ENCODE measurements around the gene PHACTR1.
"Not testable (repeated sequence)": the region's sequence is repeated elsewhere in the genome, so short reads cannot be mapped to it uniquely, and the experiment has no call there.

Gene PHACTR1
- total RNA-seq: 0.21 to 0.24 reads per million in 2 donors

DNA sequence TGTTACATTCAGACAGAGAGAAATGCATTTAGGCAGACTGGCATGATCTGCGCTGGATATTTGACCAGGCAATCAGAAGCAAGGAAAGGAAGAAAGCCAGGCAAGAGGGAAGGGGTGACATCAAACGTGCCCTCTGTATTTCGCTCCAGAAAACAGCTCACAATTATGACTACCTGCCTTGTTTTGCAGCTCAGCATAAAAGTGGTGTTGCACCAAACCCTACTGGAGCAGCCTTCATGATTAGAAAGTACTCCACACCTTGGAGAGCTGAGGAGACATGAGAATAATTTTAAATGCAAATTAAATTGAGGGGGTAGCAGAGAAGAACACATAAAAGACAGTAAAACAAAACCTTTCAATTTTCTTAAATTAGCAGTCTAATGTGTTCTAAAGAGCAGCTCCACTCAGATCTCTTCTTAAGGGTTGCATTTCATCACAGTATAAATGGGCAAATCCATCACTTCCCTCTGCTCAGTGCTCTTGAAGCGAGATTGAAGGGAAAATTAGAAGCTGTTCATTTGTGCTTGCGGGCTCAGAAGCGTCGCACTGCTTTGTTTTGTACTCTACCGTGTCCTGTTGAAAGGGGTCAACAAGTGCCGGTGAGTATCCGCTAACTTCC lies at the start of gene PHACTR1:
PHACTR1 (plus strand) TSS at position 470 of the 619 bp plus-strand sequence.
- no peak for DNase-seq

DNA sequence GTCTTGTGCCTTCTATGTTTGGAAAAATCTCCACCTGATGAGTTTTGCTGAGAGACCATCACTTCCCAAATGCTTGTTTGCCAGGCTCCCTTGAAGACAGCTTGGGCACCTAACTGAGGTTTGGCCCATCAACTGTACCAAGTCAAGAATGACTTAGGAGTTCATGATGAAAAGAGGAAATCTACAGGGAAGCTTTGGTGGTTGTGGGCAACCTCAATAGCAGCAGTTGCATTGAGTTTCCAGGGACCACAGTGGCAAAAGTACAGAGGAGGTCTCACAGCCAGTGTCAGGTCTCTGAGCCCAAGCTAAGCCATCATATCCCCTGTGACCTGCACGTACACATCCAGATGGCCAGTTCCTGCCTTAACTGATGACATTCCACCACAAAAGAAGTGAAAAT lies 49.7 kb upstream of the PHACTR1 start:
- DNase-seq: no peak

DNA sequence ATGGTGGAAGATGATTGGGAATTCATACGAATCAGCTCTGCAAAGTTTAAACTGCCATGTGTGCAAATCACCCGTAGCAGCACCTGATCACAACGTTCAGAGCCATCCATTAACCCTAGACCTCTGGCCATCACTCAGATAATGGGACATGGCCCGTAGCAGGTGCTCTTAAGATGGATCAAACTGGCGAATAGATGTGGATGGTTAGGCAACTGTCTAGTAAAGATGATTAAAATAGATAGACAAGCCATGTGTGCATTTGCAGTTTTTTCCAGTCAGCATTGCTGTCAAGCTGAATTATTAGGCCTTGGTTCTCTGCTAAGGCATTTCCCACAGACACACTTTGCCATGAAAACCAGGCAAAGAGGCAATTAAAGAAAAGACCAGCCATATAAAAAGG lies 40.6 kb upstream of the PHACTR1 start:
- DNase-seq: no peak

DNA sequence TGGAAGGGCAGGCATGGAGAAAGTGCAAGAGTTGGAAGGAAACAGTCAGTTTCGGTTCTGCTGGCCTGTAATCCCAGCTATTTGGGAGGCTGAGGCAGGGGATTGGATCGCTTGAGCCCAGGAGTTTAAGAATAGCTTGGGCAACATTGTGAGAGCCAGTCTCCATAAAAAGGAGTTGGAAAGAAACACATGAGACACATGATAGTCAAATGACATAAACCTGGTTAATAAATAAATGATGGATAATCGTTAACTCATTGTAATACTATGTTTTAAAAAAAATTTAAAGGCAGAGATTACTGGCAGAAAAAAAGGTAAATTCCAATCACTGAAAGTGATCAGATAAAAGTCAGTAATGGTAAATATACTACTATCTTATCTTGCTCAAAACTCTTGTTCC lies 37.2 kb upstream of the PHACTR1 start:
- no peak for DNase-seq

DNA sequence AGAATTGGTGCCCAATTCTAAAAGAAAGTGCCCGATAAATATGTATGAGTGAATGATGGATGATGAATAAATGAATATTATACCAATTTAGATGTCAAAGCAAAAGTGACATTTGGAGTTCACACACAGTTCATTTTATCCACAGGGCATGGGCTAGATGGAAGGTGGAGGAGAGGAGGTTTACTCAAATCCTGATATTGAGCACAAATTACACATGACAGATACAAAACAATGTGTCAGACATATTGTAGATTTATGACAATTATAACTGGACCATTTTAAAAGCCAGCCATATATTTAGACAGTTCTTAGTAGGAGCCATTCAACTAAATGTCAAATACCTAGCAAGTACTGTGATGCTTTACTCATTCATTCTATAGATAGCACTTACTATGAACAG lies 23.4 kb upstream of the PHACTR1 start:
- no peak for DNase-seq

DNA sequence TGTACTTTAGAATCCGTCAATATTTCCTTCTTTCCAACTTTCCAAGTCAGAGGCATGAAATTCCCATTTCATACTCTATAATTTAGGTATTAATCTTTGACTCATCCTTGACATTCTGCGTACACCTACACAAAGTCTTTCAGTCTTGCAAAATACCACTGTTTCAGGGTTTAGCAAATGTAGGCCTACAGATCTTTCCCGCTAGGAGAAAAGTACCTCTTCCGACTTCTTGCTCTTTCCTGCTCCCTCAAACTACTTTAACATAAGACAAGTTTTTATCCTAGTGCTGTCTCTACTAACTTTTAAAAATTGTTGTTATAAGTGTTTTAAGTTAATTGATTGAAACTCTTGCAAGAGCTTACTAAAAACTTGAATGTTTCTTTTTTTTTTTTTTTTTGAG lies 18.3 kb upstream of the PHACTR1 start:
- DNase-seq: no peak

DNA sequence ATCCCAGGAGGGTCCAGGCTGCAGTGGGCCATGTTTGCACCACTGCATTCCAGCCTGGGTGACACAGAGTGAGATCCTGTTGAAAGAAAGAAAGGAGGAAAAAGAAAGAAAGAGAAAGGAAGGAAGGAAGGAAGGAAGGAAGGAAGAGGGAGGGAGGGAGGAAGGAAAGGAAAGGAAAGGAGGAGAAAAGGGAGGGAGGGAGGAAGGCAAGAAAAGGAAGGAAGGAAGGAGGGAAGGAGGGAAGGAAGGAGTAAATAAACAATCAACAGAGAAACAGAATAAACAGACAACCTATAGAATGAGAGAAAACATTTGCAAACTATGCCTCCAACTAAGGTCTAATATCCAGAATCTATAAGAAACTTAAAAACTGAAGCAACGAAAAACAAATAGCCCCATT lies 11.6 kb upstream of the PHACTR1 start:
- DNase-seq: no peak

DNA sequence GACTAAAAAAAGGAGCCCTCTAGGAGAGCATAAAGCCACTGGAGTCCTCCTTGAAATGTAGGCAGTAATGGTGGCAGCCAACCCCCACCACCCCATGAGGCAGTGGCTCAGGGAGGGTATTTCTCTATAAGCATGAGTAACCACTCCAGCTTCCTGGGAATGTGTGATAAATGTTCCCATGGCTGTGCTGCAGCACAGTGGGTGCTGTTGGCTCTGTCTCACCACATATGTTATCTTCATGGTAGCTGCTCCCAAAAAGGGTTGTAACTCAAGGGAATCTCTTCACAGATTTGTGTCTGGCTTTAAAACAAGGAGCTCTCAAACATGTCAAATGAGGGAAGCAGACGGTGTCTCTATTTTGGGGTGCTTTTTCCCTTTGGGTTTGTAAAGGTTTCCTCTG lies 7.5 kb upstream of the PHACTR1 start:
- DNase-seq: no peak

DNA sequence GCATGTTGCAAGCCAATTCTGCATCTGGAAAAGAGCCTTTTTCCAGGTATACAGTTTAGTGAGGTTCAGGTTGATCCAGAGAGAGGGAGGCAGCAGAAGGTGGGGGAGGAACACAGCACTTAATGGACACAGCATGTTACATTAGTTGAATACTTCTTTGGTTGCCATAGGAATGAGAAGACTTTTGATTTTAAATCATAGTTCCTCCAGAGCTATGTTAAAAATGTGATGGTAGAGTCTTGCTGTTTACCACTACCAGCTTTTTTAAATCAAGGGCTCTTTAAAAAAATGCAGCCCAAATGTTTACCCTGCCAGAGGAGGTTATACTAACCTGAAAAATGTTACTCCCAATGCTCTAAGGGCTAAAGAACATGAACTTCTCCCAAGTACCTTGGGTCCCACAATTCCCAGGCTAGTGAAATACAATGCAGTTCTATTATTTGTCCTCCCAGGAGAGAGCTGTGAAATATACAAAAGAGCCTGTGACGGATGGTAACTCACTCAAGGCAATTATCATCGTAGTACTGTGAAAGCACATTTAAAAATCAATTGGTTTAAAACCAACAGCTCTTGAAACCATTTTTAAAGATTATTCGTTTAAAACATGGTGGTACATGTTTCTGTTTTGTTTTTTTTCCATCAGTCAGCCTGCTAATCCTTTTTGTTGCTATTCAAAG lies 6.9 kb upstream of the PHACTR1 start:
- no peak for DNase-seq

DNA sequence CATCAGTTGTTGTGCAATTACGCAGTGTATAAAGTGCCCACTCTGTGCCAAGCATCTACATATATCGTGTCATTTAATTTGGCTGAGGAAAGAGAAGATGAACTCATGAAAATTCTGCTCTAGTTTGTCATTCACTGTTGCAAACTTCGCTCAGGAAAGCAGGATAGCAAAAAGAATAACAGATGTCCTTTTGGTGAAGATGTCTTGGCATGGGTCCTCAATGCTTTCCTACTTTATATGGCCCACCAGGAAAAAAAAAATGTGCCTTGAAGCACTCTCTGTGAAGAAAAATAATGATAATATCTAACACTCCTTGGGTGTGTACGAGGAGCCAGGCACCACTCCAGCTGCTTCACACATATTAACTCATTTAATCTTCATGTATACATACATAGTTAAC lies 5.6 kb upstream of the PHACTR1 start:
- DNase-seq: no peak

DNA sequence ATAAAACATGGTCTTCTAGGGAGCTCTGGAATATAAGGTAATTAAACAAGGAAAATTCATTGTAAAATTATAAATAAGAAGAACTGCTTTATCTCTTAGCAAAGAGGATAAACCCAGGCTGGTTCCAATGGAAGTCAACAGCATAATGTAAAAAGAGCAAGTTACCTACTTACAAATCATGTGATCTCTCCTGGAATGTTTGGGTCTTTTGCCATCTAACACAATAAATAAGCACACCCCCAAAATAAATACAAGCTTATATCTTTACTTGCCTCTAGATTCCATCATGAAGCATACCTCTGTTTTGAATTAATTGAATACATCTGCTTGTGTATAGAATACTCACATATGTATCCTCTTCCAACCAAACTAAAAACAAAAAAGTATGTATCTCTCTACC lies 2.5 kb upstream of the PHACTR1 start:
- no peak for DNase-seq

DNA sequence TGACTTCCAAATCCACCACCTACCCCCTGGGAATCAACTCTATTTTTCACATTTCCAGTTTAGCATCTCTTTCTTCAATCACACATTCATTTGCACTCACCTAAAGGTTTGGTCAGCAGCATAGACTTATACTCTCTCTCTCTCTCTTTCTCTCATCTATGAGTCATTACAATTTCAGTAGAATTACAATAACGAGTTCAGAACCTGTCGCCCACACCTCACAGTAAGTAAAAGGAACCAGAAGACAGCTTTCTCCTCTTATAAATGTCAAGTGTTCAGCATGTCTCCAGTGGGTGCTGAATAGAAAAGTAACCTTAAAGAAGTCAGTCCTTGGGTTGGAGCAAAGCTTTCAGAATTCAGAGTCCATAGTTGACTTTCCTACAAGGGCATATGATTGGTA lies 1.1 kb upstream of the PHACTR1 start:
- DNase-seq: no peak

DNA sequence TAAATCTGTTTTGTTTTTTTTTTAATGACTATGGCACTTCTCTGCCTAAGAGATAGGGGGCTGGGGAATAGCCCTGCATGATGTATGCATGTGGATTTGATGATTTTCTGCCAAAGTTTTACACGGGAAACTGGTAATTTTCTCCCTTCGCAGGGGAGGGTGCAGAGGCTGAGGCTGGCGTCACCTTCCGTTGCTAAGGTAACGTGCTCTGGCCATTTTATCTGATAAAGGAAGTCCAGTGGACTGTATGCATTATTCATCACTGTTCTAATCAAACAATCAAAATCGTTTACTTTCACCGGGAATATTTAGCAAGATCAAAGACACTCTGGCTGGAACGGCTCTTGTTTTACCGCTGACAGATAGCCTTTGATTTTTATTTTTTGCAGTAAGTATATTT lies 789 bp downstream of the PHACTR1 start:
- DNase-seq: no peak

DNA sequence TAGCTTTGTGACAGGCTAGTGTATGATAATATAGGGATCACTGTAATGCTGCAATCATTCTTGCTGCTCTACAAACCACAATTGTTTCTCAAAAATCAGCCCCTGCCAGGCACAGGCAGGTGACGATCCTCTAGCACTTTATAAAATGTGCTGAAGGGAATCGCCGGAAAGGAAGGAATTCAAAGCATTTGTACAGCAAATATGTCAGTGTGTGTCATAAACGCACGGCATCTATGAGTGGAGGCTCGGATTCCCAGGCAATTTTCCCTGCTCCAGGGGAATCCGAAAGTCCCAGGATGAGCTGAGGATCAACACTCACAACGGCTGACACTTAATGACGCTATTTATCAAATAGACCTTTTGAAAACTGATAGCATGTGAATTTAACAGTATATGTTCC lies 1.4 kb downstream of the PHACTR1 start:
- no peak for DNase-seq

DNA sequence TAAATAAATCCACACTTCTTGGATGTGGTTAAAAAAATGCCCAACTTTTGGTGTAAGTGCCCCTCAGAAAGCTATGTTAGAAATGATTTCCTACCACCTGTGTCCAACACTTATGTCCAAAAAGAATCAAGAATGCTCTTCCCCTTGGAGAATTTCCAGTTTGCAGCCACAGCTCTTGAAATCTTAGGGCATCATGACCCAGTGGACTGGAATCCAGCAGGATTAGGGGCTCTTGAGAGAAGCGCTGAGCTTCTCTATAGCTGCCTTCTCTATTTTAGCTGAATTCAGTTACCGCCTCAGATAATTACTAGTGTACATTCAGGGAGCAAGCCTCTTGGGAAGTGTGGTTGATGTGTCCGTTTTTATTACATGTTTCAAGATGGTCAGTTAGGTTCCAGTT lies 2.5 kb downstream of the PHACTR1 start:
- DNase-seq: no peak

DNA sequence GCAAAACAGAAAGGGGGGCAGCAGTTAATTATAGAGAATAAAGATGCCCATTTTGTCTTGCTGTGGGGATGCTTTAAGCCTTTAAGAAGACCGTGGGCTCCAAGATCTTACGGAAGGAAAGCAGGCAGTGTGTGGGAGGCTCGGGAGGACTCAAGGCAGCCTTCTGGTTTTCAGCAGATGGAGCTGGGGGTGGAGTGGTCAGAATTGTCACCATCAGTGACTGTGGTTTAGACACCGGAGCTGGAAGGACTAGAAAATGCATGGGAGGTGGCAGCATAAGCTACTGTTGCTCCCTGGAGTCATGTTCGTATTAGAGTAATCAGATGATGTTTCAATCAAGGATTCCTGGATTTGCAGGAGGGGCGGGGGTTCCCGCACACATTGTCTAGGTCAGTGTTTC lies 3.7 kb downstream of the PHACTR1 start:
- no peak for DNase-seq

DNA sequence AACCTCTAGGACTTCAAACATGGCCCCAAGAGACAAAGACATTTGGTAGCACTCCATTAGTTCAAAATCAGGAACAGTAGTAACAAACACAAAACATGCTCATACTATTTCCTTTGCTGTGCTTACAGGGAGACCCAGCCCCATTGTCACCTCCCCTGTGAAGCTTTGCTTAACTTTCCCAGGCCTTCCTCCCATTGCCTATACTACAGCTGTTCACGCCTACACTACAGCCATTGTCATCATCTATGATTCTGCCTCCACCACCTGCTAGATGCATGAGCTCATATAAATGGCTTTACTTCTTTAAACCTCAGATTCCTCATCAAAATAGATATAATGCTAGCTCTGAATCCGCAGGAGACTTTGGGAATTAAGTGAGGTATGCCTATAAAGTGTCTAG lies 8.7 kb downstream of the PHACTR1 start:
- DNase-seq: no peak

DNA sequence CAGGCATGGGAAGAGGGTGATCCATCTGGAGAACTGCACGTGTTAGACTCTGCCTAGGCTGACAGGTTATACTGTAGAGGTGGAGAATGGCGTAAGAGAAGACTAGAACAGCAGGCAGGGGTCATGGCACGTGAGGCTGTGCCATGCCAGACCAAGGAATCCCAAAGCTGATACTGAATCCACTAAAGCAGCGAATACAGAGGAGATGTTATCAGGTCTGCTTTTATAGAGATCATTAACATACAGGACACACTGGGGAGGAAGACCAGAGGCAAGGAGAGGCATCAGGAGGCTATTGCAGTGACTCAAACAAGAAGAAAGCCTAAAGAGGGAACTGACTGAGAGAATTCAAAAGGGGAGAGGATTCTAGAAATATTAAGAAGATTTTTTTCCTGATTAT lies 12.9 kb downstream of the PHACTR1 start:
- no peak for DNase-seq

DNA sequence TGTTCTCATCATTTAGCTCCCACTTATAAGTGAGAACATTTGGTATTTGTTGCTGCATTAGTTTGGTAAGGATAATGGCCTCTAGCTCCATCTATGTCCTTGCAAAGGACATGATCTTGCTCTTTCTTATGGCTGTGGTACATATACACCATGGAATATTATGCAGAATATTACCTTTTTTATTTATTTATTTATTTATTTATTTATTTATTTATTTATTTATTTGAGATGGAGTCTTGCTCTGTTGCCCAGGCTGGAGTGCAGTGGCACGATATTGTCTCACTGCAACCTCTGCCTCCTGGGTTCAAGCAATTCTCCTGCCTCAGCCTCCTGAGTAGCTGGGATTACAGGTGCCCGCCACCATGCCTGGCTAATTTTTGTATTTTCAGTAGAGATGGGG lies 14.2 kb downstream of the PHACTR1 start:
- DNase-seq: not testable (repeated sequence)

DNA sequence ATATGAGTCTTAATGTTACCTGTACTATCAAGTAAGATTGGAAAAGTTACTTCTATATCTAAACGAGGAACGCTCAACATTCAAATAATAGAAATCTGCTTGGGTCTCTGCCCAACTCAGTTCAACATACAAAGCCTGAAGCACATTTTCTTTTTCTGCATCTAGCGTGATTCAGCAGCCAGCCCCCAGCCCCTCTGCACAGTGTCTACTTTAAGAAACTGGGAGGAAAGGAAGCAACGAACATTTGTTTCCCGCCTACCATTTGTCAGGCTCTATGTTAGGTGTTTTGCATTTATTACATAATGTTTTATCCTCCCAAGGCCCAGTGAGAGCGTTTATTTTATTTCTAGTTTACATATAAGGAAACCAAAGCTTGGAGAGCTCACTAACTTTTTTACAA lies 17.3 kb downstream of the PHACTR1 start:
- DNase-seq: no peak

DNA sequence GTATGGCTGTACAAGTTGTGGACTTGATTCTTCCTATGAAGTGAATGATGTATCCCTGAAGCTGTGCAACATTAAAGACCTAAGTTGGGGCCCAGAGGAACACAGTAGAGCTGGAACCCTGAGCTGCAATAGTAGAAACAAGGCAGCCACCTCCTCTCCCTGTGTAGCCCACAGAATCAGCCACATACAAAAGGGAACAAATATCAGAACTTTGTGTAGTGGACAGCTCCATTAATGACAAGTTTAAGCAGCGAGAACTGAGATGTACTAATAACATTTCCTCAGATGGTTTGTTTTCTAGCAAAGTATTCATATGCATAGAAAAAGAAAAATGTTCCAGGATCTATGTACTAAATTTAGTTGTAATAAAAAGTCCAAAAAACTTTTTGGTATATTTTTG lies 19.2 kb downstream of the PHACTR1 start:
- no peak for DNase-seq

DNA sequence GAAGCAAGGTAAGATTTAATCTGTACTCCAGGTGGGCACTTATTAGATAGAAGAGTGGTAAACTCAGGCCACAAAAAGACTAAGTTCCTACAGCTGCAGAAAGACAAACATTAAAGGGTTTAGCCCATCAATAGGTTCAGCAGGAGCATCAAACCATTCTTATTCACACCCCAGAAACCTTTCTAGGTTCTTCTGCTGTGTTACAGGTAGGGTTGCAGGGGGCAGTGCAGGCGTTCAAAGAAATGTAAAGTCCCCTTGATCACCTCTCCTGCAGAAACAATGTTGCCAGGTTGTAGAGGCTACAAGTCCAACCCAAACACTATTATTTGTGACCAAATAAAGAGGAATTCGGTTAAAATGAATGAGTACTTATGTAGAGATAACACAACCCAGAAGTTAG lies 31.8 kb downstream of the PHACTR1 start:
- no peak for DNase-seq

DNA sequence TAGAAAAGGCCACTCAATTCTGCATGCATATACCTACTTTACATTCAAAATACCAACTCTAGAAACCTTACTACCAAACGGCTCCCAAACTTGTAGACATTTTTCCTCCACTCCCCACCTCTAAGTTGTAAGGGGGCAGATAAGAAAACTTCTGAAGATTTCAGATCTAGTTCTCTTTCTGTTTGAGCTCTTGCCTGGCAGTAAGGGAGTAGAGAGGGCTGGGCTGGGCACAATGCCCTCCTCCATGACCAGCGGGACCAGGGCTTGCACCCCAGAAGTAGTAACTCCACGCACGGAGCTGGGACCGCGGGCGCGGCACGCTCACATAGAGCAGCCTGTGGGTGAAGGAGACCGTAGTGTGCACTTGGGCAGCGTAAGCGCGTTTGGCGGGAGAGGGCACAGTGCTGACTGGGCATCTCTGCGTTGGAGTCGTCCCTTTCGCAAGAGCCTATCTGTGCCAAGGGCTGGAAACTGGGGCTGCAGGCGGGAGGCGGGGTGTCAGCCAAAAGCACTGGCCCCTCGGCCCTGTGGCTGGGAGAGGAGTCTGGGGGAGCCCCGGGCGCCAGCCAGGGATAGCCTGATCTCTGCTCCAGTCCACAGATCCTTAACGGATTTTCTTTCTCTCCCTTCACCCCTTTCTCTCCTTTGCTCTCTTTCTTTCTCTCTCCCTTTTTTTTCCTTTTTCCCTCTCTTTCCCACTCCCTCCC lies 32.4 kb downstream of the PHACTR1 start:
- DNase-seq: no peak
